OCI-LY1 (cell line): ENCODE data around the gene WLS.
A peak's percentile ranks its signal among the peaks of the same experiment; 100 is the strongest.

ENCODE experiments used
- EZH2 ChIP-seq: fragments of 200-600 bp; sonication (generic), shearing (Covaris generic); IDR thresholded peaks from 2 replicates; pipeline ENCODE4 v1.8.0; 2017; ENCODE audit warnings: borderline replicate concordance, mixed run types, mild to moderate bottlenecking, antibody characterized with exemption, low read length, moderate library complexity, mixed read lengths
- TF ChIP-seq, protein P1 (sequence below): fragments of 200-600 bp; sonication (generic), shearing (Covaris generic); IDR thresholded peaks from 2 replicates; pipeline ENCODE4 v1.5.1; 2017; ENCODE audit warnings: mild to moderate bottlenecking, antibody characterized with exemption, low read length, moderate library complexity, mixed read lengths

DNA sequence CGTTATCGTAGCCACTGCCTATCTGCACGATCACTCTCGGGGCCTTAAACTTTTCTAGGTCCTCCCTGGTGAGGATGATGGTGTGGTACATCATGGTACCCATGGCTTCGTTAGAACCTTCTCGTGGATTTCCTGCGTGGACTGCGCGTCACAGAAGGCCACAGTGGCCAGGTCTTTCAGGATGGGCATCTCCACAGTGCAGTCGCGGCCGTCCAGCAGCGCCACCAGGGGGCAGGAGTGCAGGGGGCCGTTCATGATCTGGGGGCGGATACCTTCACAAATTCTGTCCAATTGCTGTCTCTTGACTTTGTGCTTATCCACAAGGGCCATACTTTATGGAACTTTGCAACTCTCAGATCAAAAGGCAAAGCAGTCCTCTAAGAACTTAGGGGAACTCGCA is 69.6 kb downstream of the WLS start:
- TF ChIP-seq, protein P1, sequence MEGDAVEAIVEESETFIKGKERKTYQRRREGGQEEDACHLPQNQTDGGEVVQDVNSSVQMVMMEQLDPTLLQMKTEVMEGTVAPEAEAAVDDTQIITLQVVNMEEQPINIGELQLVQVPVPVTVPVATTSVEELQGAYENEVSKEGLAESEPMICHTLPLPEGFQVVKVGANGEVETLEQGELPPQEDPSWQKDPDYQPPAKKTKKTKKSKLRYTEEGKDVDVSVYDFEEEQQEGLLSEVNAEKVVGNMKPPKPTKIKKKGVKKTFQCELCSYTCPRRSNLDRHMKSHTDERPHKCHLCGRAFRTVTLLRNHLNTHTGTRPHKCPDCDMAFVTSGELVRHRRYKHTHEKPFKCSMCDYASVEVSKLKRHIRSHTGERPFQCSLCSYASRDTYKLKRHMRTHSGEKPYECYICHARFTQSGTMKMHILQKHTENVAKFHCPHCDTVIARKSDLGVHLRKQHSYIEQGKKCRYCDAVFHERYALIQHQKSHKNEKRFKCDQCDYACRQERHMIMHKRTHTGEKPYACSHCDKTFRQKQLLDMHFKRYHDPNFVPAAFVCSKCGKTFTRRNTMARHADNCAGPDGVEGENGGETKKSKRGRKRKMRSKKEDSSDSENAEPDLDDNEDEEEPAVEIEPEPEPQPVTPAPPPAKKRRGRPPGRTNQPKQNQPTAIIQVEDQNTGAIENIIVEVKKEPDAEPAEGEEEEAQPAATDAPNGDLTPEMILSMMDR = peak; percentile 40; the same call in 1 of the 2 replicates
- TF ChIP-seq EZH2 = no peak
